ENCODE results near the gene SGK1. TPM values are rescaled to one million over a fixed set of nuclear protein-coding genes. Genes with fewer than 3 reads are reported as not detected.
"Not testable (repeated sequence)": the region's sequence is repeated elsewhere in the genome, so short reads cannot be mapped to it uniquely, and the experiment has no call there.

SGK1 gene
- total RNA-seq, 1 experiment from 2014 or later, result 2.4 TPM

DNA sequence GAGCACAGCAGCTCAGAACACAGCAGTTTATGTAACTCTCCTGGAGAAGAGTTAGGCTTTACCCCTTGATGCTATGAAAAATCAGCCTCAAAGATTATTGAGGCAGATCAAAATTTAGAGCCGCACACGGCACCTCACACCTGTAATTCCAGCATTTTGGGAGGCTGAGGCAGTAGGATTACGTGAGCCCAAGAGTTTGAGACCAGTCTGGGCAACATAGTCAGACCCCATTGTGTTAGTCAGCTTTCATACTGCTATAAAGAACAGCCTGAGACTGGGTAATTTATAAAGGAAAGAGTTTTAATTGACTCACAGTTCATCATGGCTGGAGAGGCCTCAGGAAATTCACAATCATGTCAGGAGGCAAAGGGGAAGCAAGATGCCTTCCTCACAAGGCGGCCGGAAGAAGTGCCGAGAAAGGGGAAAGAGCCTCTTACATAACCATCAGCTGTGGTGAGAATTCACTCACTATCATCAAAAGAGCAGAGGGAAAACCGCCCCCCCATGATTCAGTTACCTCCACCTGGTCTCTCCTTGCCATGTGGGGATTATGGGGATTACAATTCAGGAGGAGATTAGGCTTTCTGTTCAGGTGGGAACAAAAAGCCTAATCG lies 87.7 kb downstream of the SGK1 start:
- H2AFZ ChIP-seq (ENCODE audit: low read length), result no peak overlapping the region
- H3K9me2 ChIP-seq (replicated peaks; ENCODE audit: insufficient read depth, low read length), result no peaks in the 10 kb centered on the region
- no peak overlapping the region for H3K4me3 ChIP-seq (ENCODE audit: low read length)
- no peaks in the 10 kb centered on the region for H3K36me3 ChIP-seq (ENCODE audit: insufficient read depth, low read length)
- H3K79me2 ChIP-seq (ENCODE audit: low read length), result no peaks in the 10 kb centered on the region
- no peak overlapping the region for H3K4me2 ChIP-seq (ENCODE audit: low read depth, low read length, poor library complexity, severe bottlenecking)
- no peaks in the 10 kb centered on the region for H4K20me1 ChIP-seq (ENCODE audit: insufficient read depth, low read depth, low read length)
- no peak overlapping the region for H3K27ac ChIP-seq (ENCODE audit: low read length)
- no peak overlapping the region for H3K9ac ChIP-seq (ENCODE audit: low read length)
- no peaks in the 10 kb centered on the region for H3K4me1 ChIP-seq (ENCODE audit: low read length)
- DNase-seq, result no peak
- no peaks in the 10 kb centered on the region for H3K27me3 ChIP-seq (ENCODE audit: low read length)
- H3K9me3 ChIP-seq (ENCODE audit: low read length), result no peaks in the 10 kb centered on the region

DNA sequence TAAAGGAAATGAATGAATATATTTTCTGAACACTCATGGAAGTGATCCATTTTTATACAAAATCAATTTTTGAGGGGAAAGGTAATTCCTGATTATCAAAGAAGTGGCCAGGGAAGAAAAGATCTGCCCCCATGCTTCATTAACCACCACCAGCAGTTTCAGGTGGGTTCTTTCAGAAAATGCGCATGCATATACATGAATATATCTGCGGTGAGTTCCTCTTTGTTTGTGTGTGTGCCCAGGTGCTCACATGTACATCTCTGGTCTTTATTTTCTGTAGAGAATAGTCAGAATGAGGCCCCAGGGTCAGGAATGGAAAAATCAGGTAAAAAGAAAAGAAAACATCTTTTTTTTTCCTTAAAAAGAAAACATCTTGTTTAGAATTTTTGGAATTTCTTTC lies 88.4 kb downstream of the SGK1 start:
- no peaks in the 10 kb centered on the region for H4K20me1 ChIP-seq (ENCODE audit: insufficient read depth, low read depth, low read length)
- H3K79me2 ChIP-seq (ENCODE audit: low read length), result no peaks in the 10 kb centered on the region
- H3K9me2 ChIP-seq (replicated peaks; ENCODE audit: insufficient read depth, low read length), result no peaks in the 10 kb centered on the region
- no peak for DNase-seq
- H3K36me3 ChIP-seq (ENCODE audit: insufficient read depth, low read length), result no peaks in the 10 kb centered on the region
- no peak overlapping the region for H3K9ac ChIP-seq (ENCODE audit: low read length)
- H3K27me3 ChIP-seq (ENCODE audit: low read length), result no peaks in the 10 kb centered on the region
- no peak overlapping the region for H3K27ac ChIP-seq (ENCODE audit: low read length)
- H3K9me3 ChIP-seq (ENCODE audit: low read length), result no peaks in the 10 kb centered on the region
- H3K4me1 ChIP-seq (ENCODE audit: low read length), result no peaks in the 10 kb centered on the region
- no peak overlapping the region for H3K4me2 ChIP-seq (ENCODE audit: low read depth, low read length, poor library complexity, severe bottlenecking)
- H2AFZ ChIP-seq (ENCODE audit: low read length), result no peak overlapping the region
- H3K4me3 ChIP-seq (ENCODE audit: low read length), result no peak overlapping the region

DNA sequence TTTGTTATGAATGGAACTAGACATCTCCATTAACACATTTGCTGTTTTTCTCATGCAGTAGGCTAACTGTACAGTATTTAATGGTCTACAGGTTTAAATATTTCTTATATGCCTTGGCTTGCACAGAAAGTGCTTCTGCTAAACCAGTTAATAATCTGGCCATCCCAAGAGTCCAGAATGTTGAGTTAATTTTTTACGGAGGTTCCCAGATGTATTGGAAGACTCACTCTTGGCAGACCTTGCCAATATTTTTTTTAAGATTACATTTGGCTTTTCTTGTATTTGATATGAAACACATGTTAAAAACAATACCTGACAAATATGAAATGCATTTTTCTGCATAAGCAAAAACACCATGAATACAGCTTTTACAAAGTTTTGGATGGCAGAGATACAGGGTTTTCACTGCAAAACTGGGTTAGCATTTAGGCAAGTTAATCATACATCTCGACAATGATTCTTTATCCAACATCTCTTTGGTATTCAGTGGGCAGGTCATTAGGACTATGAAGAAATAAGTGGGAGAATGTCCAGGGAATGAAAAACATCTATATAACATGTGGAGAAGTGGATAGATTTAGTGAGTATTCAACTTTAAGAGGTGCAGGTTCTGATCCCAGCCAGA lies 94.0 kb downstream of the SGK1 start:
- Histone ChIP-seq H3K9me2 (replicated peaks; ENCODE audit: insufficient read depth, low read length) (no peaks in the 10 kb centered on the region), H3K9ac (ENCODE audit: low read length) (no peak overlapping the region), H3K36me3 (ENCODE audit: insufficient read depth, low read length) (no peaks in the 10 kb centered on the region), H3K9me3 (ENCODE audit: low read length) (no peaks in the 10 kb centered on the region), H3K4me3 (ENCODE audit: low read length) (no peak overlapping the region), H3K79me2 (ENCODE audit: low read length) (no peaks in the 10 kb centered on the region), H3K27me3 (ENCODE audit: low read length) (no peaks in the 10 kb centered on the region), H2AFZ (ENCODE audit: low read length) (no peak overlapping the region), H4K20me1 (ENCODE audit: insufficient read depth, low read depth, low read length) (no peaks in the 10 kb centered on the region), H3K4me2 (ENCODE audit: low read depth, low read length, poor library complexity, severe bottlenecking) (no peak overlapping the region), H3K27ac (ENCODE audit: low read length) (no peak overlapping the region), H3K4me1 (ENCODE audit: low read length) (no peaks in the 10 kb centered on the region)
- no peak for DNase-seq

DNA sequence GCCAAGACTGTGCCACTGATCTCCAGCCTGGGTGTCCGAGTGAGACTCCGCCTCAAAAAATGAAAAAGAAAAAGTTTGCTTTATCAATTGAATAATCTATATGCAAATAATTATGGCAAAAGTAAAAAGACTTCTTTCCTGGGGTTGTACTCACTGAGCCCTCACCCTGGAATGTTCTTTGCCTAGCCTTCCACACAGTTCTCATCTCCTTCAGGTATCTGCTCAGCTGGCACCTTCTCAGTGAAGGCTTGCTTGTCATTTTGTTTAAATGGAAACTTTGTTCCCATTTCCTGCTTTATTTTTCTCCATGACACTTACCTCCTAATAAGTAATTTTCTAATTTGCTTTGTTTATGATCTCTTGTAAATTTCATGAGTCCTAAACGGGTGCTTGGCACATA lies 96.7 kb downstream of the SGK1 start:
- no peak overlapping the region for H3K4me3 ChIP-seq (ENCODE audit: low read length)
- H3K4me1 ChIP-seq (ENCODE audit: low read length), result no peaks in the 10 kb centered on the region
- no peaks in the 10 kb centered on the region for H3K9me3 ChIP-seq (ENCODE audit: low read length)
- H2AFZ ChIP-seq (ENCODE audit: low read length), result no peak overlapping the region
- no peaks in the 10 kb centered on the region for H4K20me1 ChIP-seq (ENCODE audit: insufficient read depth, low read depth, low read length)
- no peak overlapping the region for H3K27ac ChIP-seq (ENCODE audit: low read length)
- no peaks in the 10 kb centered on the region for H3K27me3 ChIP-seq (ENCODE audit: low read length)
- H3K9ac ChIP-seq (ENCODE audit: low read length), result no peak overlapping the region
- H3K36me3 ChIP-seq (ENCODE audit: insufficient read depth, low read length), result no peaks in the 10 kb centered on the region
- H3K4me2 ChIP-seq (ENCODE audit: low read depth, low read length, poor library complexity, severe bottlenecking), result no peak overlapping the region
- DNase-seq, result no peak
- H3K9me2 ChIP-seq (replicated peaks; ENCODE audit: insufficient read depth, low read length), result no peaks in the 10 kb centered on the region
- no peaks in the 10 kb centered on the region for H3K79me2 ChIP-seq (ENCODE audit: low read length)

DNA sequence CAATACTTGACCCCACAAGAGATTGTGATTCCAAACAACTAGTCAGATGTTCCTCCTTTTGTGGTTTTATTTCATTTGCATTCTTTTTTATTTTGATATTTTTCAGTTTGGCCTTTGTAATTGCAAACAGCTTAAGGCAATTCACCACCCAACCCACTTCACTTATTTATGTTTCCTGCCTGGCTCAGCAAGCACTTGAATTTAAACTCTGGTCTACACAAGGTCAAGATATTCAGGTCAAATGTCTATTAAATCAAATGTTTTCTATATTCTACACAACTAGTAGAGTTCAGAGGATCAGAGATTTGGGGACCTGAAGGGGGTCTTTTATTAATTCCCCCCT lies 100.1 kb downstream of the SGK1 start:
- Histone ChIP-seq H3K9me2 (replicated peaks; ENCODE audit: insufficient read depth, low read length) (no peaks in the 10 kb centered on the region), H3K9me3 (ENCODE audit: low read length) (no peaks in the 10 kb centered on the region), H3K4me2 (ENCODE audit: low read depth, low read length, poor library complexity, severe bottlenecking) (no peak overlapping the region), H2AFZ (ENCODE audit: low read length) (no peak overlapping the region), H3K79me2 (ENCODE audit: low read length) (no peaks in the 10 kb centered on the region), H3K9ac (ENCODE audit: low read length) (no peak overlapping the region), H3K4me1 (ENCODE audit: low read length) (no peaks in the 10 kb centered on the region), H3K27ac (ENCODE audit: low read length) (no peak overlapping the region), H3K4me3 (ENCODE audit: low read length) (no peak overlapping the region), H3K36me3 (ENCODE audit: insufficient read depth, low read length) (no peaks in the 10 kb centered on the region), H3K27me3 (ENCODE audit: low read length) (no peaks in the 10 kb centered on the region), H4K20me1 (ENCODE audit: insufficient read depth, low read depth, low read length) (no peaks in the 10 kb centered on the region)
- no peak for DNase-seq

DNA sequence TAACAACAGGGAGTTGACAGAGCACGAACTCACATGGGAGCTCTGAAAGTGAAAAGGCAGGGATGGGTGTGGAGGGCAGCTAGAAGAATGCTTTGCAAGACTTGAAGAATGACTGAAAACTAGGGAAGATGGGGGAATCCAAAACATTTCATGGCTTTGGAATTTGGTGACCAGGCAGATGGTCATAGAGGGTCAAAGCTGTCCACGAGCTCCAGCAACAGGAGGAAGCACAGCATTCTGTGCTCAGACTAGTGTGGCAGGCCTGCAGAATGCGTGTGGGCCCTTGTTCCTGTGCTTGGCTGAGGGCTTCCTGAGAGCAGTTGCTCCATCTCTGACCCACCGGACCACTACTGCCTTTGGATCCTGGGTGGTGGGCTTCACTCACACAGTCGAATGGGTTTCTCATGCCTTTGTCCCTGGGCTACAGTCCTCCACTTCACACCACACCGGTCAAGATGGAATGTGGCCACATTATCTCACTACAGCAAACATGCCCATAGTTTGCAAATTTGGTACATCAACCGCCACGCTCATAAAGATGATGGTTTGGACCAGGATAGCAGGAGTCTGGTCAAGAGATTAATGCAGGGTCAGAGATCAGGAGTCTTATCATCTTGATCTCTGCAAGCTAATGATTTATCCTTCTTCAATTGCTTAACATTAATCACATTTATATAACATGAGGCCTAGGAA lies 100.7 kb downstream of the SGK1 start:
- H3K9me3 ChIP-seq (ENCODE audit: low read length), result no peaks in the 10 kb centered on the region
- no peak overlapping the region for H3K27ac ChIP-seq (ENCODE audit: low read length)
- H3K79me2 ChIP-seq (ENCODE audit: low read length), result no peaks in the 10 kb centered on the region
- H3K36me3 ChIP-seq (ENCODE audit: insufficient read depth, low read length), result no peaks in the 10 kb centered on the region
- no peaks in the 10 kb centered on the region for H3K27me3 ChIP-seq (ENCODE audit: low read length)
- no peak overlapping the region for H3K4me3 ChIP-seq (ENCODE audit: low read length)
- no peaks in the 10 kb centered on the region for H3K4me1 ChIP-seq (ENCODE audit: low read length)
- no peak overlapping the region for H2AFZ ChIP-seq (ENCODE audit: low read length)
- H3K9ac ChIP-seq (ENCODE audit: low read length), result no peak overlapping the region
- H4K20me1 ChIP-seq (ENCODE audit: insufficient read depth, low read depth, low read length), result no peaks in the 10 kb centered on the region
- DNase-seq, result no peak
- H3K4me2 ChIP-seq (ENCODE audit: low read depth, low read length, poor library complexity, severe bottlenecking), result no peak overlapping the region
- no peaks in the 10 kb centered on the region for H3K9me2 ChIP-seq (replicated peaks; ENCODE audit: insufficient read depth, low read length)

DNA sequence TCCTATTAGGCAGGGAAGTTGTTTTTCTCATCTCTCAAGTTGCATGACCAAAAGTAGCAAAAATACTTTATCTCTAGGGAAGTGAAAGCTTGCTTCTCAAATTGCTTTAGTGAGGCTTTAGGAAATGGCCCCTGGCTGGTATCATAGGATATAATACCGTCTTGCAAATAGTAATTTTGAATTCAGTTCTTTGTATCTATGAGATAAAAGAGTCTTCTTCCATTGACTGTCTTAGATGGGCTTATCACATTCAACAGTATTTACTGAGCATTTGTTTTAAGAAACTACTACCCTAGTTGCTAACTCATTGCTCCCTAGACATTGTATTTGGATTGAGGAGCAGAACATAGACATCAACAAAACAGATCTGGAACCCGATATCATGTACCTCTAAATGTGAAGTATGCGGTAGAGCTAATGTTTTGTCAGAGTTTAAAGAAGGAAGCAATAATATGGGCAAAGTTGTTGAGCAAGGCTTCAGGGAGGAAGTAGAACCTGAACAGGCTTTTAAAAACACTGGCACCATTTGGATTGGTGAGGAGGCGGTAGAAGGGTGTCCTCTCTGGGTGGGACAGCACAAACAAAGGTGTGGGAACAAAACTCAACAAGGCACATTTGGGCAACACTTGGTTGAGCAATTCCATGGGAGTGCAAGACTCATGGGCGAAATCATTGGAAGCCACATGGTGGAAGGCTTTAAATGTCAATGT lies 101.5 kb downstream of the SGK1 start:
- H2AFZ ChIP-seq (ENCODE audit: low read length), result no peak overlapping the region
- H3K9me2 ChIP-seq (replicated peaks; ENCODE audit: insufficient read depth, low read length), result no peaks in the 10 kb centered on the region
- H3K9ac ChIP-seq (ENCODE audit: low read length), result no peak overlapping the region
- H3K4me1 ChIP-seq (ENCODE audit: low read length), result no peaks in the 10 kb centered on the region
- no peak overlapping the region for H3K4me2 ChIP-seq (ENCODE audit: low read depth, low read length, poor library complexity, severe bottlenecking)
- no peaks in the 10 kb centered on the region for H3K79me2 ChIP-seq (ENCODE audit: low read length)
- H3K27ac ChIP-seq (ENCODE audit: low read length), result no peak overlapping the region
- H3K27me3 ChIP-seq (ENCODE audit: low read length), result no peaks in the 10 kb centered on the region
- no peaks in the 10 kb centered on the region for H3K36me3 ChIP-seq (ENCODE audit: insufficient read depth, low read length)
- no peaks in the 10 kb centered on the region for H4K20me1 ChIP-seq (ENCODE audit: insufficient read depth, low read depth, low read length)
- H3K4me3 ChIP-seq (ENCODE audit: low read length), result no peak overlapping the region
- no peaks in the 10 kb centered on the region for H3K9me3 ChIP-seq (ENCODE audit: low read length)
- DNase-seq, result no peak

DNA sequence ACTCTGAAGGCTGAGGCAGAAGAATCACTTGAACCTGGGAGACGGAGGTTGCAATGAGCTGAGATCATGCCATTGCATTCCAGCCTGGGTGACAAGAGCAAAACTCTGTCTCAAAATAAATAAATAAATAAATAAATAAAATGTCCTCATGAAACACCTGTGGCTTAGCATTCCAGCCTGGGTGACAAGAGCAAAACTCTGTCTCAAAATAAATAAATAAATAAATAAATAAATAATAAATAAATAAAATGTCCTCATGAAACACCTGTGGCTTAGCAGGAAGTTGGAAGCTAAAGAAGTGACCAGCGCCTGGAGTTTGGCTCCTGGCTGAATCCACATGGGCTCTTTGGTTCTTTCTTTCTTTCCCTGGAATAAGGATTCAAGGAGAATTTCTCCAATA lies 104.5 kb downstream of the SGK1 start:
- not testable (repeated sequence) for DNase-seq; H3K9me2 ChIP-seq (replicated peaks; ENCODE audit: insufficient read depth, low read length); H3K4me1 ChIP-seq (ENCODE audit: low read length); H2AFZ ChIP-seq (ENCODE audit: low read length); H3K9me3 ChIP-seq (ENCODE audit: low read length); H3K36me3 ChIP-seq (ENCODE audit: insufficient read depth, low read length); H3K27ac ChIP-seq (ENCODE audit: low read length); H3K4me2 ChIP-seq (ENCODE audit: low read depth, low read length, poor library complexity, severe bottlenecking); H3K79me2 ChIP-seq (ENCODE audit: low read length); H3K9ac ChIP-seq (ENCODE audit: low read length); H4K20me1 ChIP-seq (ENCODE audit: insufficient read depth, low read depth, low read length); H3K27me3 ChIP-seq (ENCODE audit: low read length); H3K4me3 ChIP-seq (ENCODE audit: low read length)

Measured in Karpas-422 (cell line).